ENCODE measurements around the gene CCDC188. TPM values are rescaled to one million over a fixed set of nuclear protein-coding genes. Genes with fewer than 3 reads are reported as not detected.
A peak's percentile ranks its signal among the peaks of the same experiment; 100 is the strongest.

CCDC188 gene
- total and polyA plus RNA-seq, 2 of the 13 experiments (the other 11 are each of a cell fraction or from before 2014, with no cell fraction given) = not detected

DNA sequence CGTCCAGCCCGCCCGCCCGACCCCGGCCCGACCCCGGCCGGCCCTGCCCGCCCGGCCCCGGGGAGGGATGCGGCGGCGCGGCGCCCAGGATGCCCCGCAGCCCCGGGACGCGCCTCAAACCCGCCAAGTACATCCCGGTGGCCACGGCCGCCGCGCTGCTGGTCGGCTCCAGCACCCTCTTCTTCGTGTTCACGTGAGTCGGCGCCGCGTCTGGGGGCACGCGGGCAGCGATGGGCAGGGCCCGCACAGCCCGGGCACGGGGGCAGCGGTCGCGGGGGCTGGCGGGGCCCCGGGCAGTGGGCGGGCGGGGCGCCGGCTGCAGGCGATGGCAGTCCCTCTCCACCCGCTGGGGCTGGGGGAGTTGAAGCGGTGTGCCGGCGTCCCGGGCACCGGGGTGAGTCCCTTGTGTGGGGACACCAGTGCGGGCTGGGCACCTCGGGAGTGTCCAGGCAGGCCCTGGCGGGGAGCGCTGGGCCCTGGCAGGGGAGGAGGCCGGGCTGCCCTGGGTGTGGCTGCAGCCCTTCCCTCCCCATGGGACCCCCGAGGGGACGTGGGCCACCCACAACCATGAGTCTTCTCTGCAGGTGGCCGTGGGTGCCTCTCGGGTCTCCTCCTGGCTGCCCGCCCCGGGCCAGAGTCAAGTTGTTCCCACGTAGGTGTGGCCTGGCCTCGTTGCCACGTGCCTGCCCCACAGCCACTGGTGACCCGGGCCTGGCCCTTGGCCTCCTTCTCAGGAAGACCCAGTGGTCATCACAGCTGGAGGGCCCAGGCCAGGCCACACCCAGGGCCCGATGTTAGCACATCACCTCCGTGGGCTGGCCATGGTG, 18.8 kb downstream of the CCDC188 start (continued):
- no peak for TF ChIP-seq TRAFD1 (CRISPR knock-in tag; IDR thresholded peaks at IDR 0.05; ENCODE audit: borderline replicate concordance)
- TF ChIP-seq ZNF850 (CRISPR knock-in tag; conservative IDR thresholded peaks at IDR 0.05) = no peak
- 0 out of 2 replicates have a peak, but pooled peaks have one; percentile 14 for TF ChIP-seq ZNF280B (CRISPR knock-in tag; IDR thresholded peaks at IDR 0.05; ENCODE audit: borderline replicate concordance)
- no peak for TF ChIP-seq PHB2 (IDR thresholded peaks at IDR 0.05; ENCODE audit: partially characterized antibody)
- no peak for TF ChIP-seq RBM22 (optimal IDR thresholded peaks at IDR 0.05; ENCODE audit: low read length)
- TF ChIP-seq, protein P1, sequence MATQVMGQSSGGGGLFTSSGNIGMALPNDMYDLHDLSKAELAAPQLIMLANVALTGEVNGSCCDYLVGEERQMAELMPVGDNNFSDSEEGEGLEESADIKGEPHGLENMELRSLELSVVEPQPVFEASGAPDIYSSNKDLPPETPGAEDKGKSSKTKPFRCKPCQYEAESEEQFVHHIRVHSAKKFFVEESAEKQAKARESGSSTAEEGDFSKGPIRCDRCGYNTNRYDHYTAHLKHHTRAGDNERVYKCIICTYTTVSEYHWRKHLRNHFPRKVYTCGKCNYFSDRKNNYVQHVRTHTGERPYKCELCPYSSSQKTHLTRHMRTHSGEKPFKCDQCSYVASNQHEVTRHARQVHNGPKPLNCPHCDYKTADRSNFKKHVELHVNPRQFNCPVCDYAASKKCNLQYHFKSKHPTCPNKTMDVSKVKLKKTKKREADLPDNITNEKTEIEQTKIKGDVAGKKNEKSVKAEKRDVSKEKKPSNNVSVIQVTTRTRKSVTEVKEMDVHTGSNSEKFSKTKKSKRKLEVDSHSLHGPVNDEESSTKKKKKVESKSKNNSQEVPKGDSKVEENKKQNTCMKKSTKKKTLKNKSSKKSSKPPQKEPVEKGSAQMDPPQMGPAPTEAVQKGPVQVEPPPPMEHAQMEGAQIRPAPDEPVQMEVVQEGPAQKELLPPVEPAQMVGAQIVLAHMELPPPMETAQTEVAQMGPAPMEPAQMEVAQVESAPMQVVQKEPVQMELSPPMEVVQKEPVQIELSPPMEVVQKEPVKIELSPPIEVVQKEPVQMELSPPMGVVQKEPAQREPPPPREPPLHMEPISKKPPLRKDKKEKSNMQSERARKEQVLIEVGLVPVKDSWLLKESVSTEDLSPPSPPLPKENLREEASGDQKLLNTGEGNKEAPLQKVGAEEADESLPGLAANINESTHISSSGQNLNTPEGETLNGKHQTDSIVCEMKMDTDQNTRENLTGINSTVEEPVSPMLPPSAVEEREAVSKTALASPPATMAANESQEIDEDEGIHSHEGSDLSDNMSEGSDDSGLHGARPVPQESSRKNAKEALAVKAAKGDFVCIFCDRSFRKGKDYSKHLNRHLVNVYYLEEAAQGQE (IDR thresholded peaks at IDR 0.05; ENCODE audit: borderline replicate concordance in 1 of 2, low read depth in 1 of 2, low read length in 2 of 2) = no peak
- TF ChIP-seq KDM3A (CRISPR knock-in tag; IDR thresholded peaks at IDR 0.05; ENCODE audit: low read depth) = no peak
- no peak for TF ChIP-seq ZNF496 (CRISPR knock-in tag; IDR thresholded peaks at IDR 0.05; ENCODE audit: insufficient replicate concordance)
- no peak for TF ChIP-seq CAMTA2 (CRISPR knock-in tag; IDR thresholded peaks at IDR 0.05; ENCODE audit: borderline replicate concordance)
- 0 out of 2 replicates have a peak, but pooled peaks have one; percentile 31 for TF ChIP-seq SRY (CRISPR knock-in tag; IDR thresholded peaks at IDR 0.05)
- no peak for TF ChIP-seq MYNN (CRISPR knock-in tag; IDR thresholded peaks at IDR 0.05; ENCODE audit: low read depth)
- peak; percentile 32 for TF ChIP-seq ZFX (CRISPR knock-in tag; IDR thresholded peaks at IDR 0.05; ENCODE audit: low read depth)
- no peak for TF ChIP-seq PCBP1 (IDR thresholded peaks at IDR 0.05; ENCODE audit: borderline replicate concordance, low read depth, low read length)
- TF ChIP-seq ZNF788 (CRISPR knock-in tag; IDR thresholded peaks at IDR 0.05; ENCODE audit: borderline replicate concordance) = peak; percentile 39; the same call in 1 of the 2 replicates
- TF ChIP-seq DNMT3B (CRISPR knock-in tag; conservative IDR thresholded peaks at IDR 0.05) = no peak
- no peak for TF ChIP-seq ZNF205 (CRISPR knock-in tag; IDR thresholded peaks at IDR 0.05)
- no peak for TF ChIP-seq IRF1 (CRISPR knock-in tag; IDR thresholded peaks at IDR 0.05; ENCODE audit: low read depth)
- TF ChIP-seq TAF15 (IDR thresholded peaks at IDR 0.05; ENCODE audit: low read depth, low read length, poor library complexity, severe bottlenecking) = no peak
